Placental pericyte (primary cell): Measurements from ENCODE around the gene DCAKD. TPM values are rescaled to one million over a fixed set of nuclear protein-coding genes. Genes with fewer than 3 reads are reported as not detected.

ENCODE experiments used
- small RNA-seq: library from RNA; depleted of rRNA; stranded (forward); fragments of <200 nt; gene quantifications from one replicate; pipeline ENCODE3, GENCODE V24; 2012; ENCODE audit warnings: low replicate concordance
- total RNA-seq: library from RNA; depleted of rRNA; stranded (reverse); fragments of >200 nt; gene quantifications from 2 replicates; pipeline ENCODE4 v1.2.3, GENCODE V29; 2012

The DCAKD gene
- 43.8 and 60.7 TPM in 2 replicates for total RNA-seq

GRCh38 chr17:45051060-45051719 is at the start of gene DCAKD:
DCAKD (minus strand) TSS chr17:45051632; CDS start chr17:45034885, 16,747 bp downstream.

GRCh38 chr17:45060797-45061605 is 9.6 kb upstream of the DCAKD start, which contains the start of gene NMT1:
NMT1 (plus strand) TSS chr17:45061317; CDS start chr17:45061330, 13 bp downstream.

Small RNAs within 50 kb of the gene (small RNA-seq; reads per million reads assigned to genes)
- gene AC015936.2, result not detected
- not detected for gene RF00019

Other genes starting within 250 kb of the DCAKD start
- 6.8 and 39.9 TPM in 2 replicates for gene GJC1, start 221.3 kb downstream of the DCAKD start, total RNA-seq
- not detected in 2 replicates for gene HIGD1B, start 203.7 kb downstream of the DCAKD start, total RNA-seq
- 135 and 147 TPM in 2 replicates for gene EFTUD2, start 152.2 kb downstream of the DCAKD start, total RNA-seq
- 0.57 and 1.1 TPM in 2 replicates for gene GFAP, start 136.1 kb downstream of the DCAKD start, total RNA-seq
- gene KIF18B, start 103.9 kb downstream of the DCAKD start, total RNA-seq, result 1.3 and 19.8 TPM in 2 replicates
- 0.29 TPM in 1 of 2 replicates, not detected in the other for gene C1QL1, start 83.3 kb downstream of the DCAKD start, total RNA-seq
- 96.7 and 154 TPM in 2 replicates for gene NMT1, start 9.7 kb upstream of the DCAKD start, total RNA-seq
- 47.0 and 114 TPM in 2 replicates for gene PLCD3, start 80.9 kb upstream of the DCAKD start, total RNA-seq
- gene ACBD4, start 84.1 kb upstream of the DCAKD start, total RNA-seq, result 2.9 and 7.4 TPM in 2 replicates
- 12.2 and 13.1 TPM in 2 replicates for gene HEXIM1, start 96.8 kb upstream of the DCAKD start, total RNA-seq
- gene HEXIM2, start 110.2 kb upstream of the DCAKD start, total RNA-seq, result 4.2 and 9.8 TPM in 2 replicates
- gene FMNL1, start 170.3 kb upstream of the DCAKD start, total RNA-seq, result 15.6 and 45.3 TPM in 2 replicates
- not detected in 2 replicates for gene SPATA32, start 210.5 kb upstream of the DCAKD start, total RNA-seq